NCI-H2227 (cell line): ENCODE measurements around the gene CPNE2.

ENCODE experiments used
- DNase-seq: peaks from one replicate; lab custom pipeline; 2025; ENCODE audit not compliant: unreplicated experiment; lab: John Stamatoyannopoulos, UW

Gene CPNE2

GRCh38 chr16:57141822-57142631 is 49.6 kb downstream of the CPNE2 start:
- no peak for DNase-seq

GRCh38 chr16:57143149-57143921 is 51.0 kb downstream of the CPNE2 start:
- no peak for DNase-seq

- DNase-seq: no peak
These were observed 51.6 kb downstream of the CPNE2 start for GRCh38 chr16:57144027-57144426.

- no peak for DNase-seq
These were observed 53.0 kb downstream of the CPNE2 start for GRCh38 chr16:57145046-57146021.

GRCh38 chr16:57146040-57146647 is 53.8 kb downstream of the CPNE2 start:
- no peak for DNase-seq

GRCh38 chr16:57146735-57147134 is 54.4 kb downstream of the CPNE2 start:
- DNase-seq: peak; percentile 6

GRCh38 chr16:57147381-57148221 is 55.2 kb downstream of the CPNE2 start:
- DNase-seq: no peak

- no peak for DNase-seq
These were observed 56.1 kb downstream of the CPNE2 start for GRCh38 chr16:57148481-57148880.

GRCh38 chr16:57149391-57149790 is 57.0 kb downstream of the CPNE2 start:
- no peak for DNase-seq

GRCh38 chr16:57150682-57151330 is 58.4 kb downstream of the CPNE2 start:
- DNase-seq: no peak

- no peak for DNase-seq
These were observed 59.0 kb downstream of the CPNE2 start for GRCh38 chr16:57151369-57151768.

- no peak for DNase-seq
These were observed 60.0 kb downstream of the CPNE2 start for GRCh38 chr16:57152096-57153093.

GRCh38 chr16:57153841-57154240 is 61.5 kb downstream of the CPNE2 start:
- DNase-seq: no peak

GRCh38 chr16:57155702-57156350 is 63.4 kb downstream of the CPNE2 start:
- no peak for DNase-seq

- DNase-seq: no peak
These were observed 63.9 kb downstream of the CPNE2 start for GRCh38 chr16:57156351-57156703.

GRCh38 chr16:57157533-57157932 is 65.2 kb downstream of the CPNE2 start:
- DNase-seq: no peak

GRCh38 chr16:57159447-57159846 is 67.1 kb downstream of the CPNE2 start:
- DNase-seq: no peak

- DNase-seq: no peak
These were observed 71.5 kb downstream of the CPNE2 start for GRCh38 chr16:57163842-57164241.
